K562 (cell line): Measurements from ENCODE around the gene KRT25. TPM values are rescaled to one million over a fixed set of nuclear protein-coding genes. Genes with fewer than 3 reads are reported as not detected.

Experiments used
- ATAC-seq: fragments of 200-7000 bp; cut with Tn5 transposase; 3 replicates; pipeline ENCODE4 v1.9.1; 2020; ENCODE audit warnings: moderate library complexity
- BruUV-seq: library from RNA; stranded (reverse); fragments of 400-500 nt; replicated peaks from 2 replicates; lab custom pipeline; 2021; lab: Mats Ljungman, UMichigan
- CTCF ChIA-PET: fragments of 300-600 bp; formaldehyde crosslinking; extraction: SDS; loops from one replicate; lab custom pipeline; 2021; ENCODE audit warnings: low intra/inter-chr PET ratio; lab: Yijun Ruan, JAX
- POLR2A ChIA-PET: fragments of 300-600, 350-650 bp; sonication (Branson Sonifier 250); formaldehyde crosslinking; extraction: SDS; loops from one replicate; lab custom pipeline; 2021; ENCODE audit warnings: antibody characterized with exemption, inconsistent platforms; lab: Yijun Ruan, JAX
- DNase-seq, 4 experiments: peaks; one replicate each; pipeline versions ENCODE4 v3.0.0 to v3.0.0-alpha.2; 2011 to 2018; ENCODE audit warnings: low spot score in 3 of 4, mixed read lengths in 3 of 4; ENCODE audit errors: extremely low read depth in 1 of 4
- FAIRE-seq: peaks from 2 replicates; lab custom pipeline; 2011; peaks lifted over from hg19 to GRCh38; lab: Jason Lieb, UNC
- H2AFZ ChIP-seq: 2 replicates; pipeline ENCODE4 v1.6.0; 2011; ENCODE audit warnings: low read depth, low read length, control low read depth, inconsistent platforms
- H3K27ac ChIP-seq: fragments of 200-600 bp; 3 replicates; pipeline ENCODE4 v1.8.0; 2011; ENCODE audit warnings: low read depth, mild to moderate bottlenecking, control low read depth, inconsistent platforms, low read length, moderate library complexity, mixed read lengths; ENCODE audit errors: extremely low read depth
- H3K27me3 ChIP-seq, 2 experiments: fragments of 300-600 bp in 1 of 2; 2 replicates in 1 of 2; 3 replicates in 1 of 2; pipeline versions ENCODE4 v1.6.0 to v1.8.0; 2011; ENCODE audit warnings: inconsistent platforms in 2 of 2, low read length in 2 of 2, mild to moderate bottlenecking in 1 of 2, mixed read lengths in 1 of 2, moderate library complexity in 1 of 2; ENCODE audit not compliant: control insufficient read depth in 2 of 2, insufficient read depth in 2 of 2
- H3K36me3 ChIP-seq: fragments of 300-600 bp; 3 replicates; pipeline ENCODE4 v1.8.0; 2011; ENCODE audit warnings: mild to moderate bottlenecking, low read length, inconsistent platforms; ENCODE audit not compliant: control insufficient read depth, insufficient read depth
- H3K4me1 ChIP-seq, 2 experiments: fragments of 200-600 bp in 1 of 2; replicated peaks in 1 of 2; 2 replicates in 1 of 2; 3 replicates in 1 of 2; pipeline versions ENCODE4 v1.5.1 to v1.8.0; 2011; ENCODE audit warnings: inconsistent platforms in 2 of 2, low read length in 2 of 2, mild to moderate bottlenecking in 1 of 2, mixed read lengths in 1 of 2, moderate library complexity in 1 of 2; ENCODE audit not compliant: control insufficient read depth in 2 of 2, insufficient read depth in 2 of 2
- H3K4me2 ChIP-seq: 2 replicates; pipeline ENCODE4 v1.6.1; 2011; ENCODE audit warnings: low read length, control low read depth, inconsistent platforms, mixed read lengths; ENCODE audit not compliant: insufficient read depth
- H3K4me3 ChIP-seq: fragments of 200-600 bp; sonication (generic), shearing (Covaris generic); 2 replicates; pipeline ENCODE4 v1.5.1; 2016; ENCODE audit warnings: control low read depth, inconsistent platforms
- H3K79me2 ChIP-seq: fragments of 200-600 bp; 3 replicates; pipeline ENCODE4 v1.8.0; 2011; ENCODE audit warnings: low read length, inconsistent platforms; ENCODE audit not compliant: control insufficient read depth, insufficient read depth
- H3K9ac ChIP-seq, 2 experiments: 2 replicates each; pipeline versions ENCODE4 v1.6.0 to v1.6.1; 2011; ENCODE audit warnings: low read depth in 2 of 2, low read length in 2 of 2, control low read depth in 1 of 2, inconsistent platforms in 1 of 2, mild to moderate bottlenecking in 1 of 2, mixed read lengths in 1 of 2; ENCODE audit not compliant: insufficient read depth in 1 of 2
- H3K9me1 ChIP-seq: one replicate; pipeline ENCODE4 v1.6.0; 2011; ENCODE audit warnings: inconsistent platforms, mild to moderate bottlenecking, low read length, moderate library complexity; ENCODE audit not compliant: control insufficient read depth, insufficient read depth
- H3K9me3 ChIP-seq: replicated peaks from 2 replicates; pipeline ENCODE4 v1.5.1; 2011; ENCODE audit warnings: low read depth, low read length, inconsistent platforms; ENCODE audit not compliant: control insufficient read depth, insufficient read depth
- H4K20me1 ChIP-seq: replicated peaks from 2 replicates; pipeline ENCODE4 v1.6.1; 2011; ENCODE audit warnings: low read length, inconsistent platforms, mixed read lengths; ENCODE audit not compliant: control insufficient read depth, insufficient read depth
- ASH1L ChIP-seq: fragments of 450-650 bp; IDR thresholded peaks from 2 replicates; pipeline ENCODE4 v1.6.1; 2018; ENCODE audit warnings: borderline replicate concordance, mild to moderate bottlenecking, low read depth; ENCODE audit not compliant: partially characterized antibody
- CBX3 ChIP-seq, 2 experiments: IDR thresholded peaks; 1 replicate in 1 of 2; 2 replicates in 1 of 2; pipeline ENCODE4 v1.6.1; 2012; ENCODE audit warnings: inconsistent platforms in 2 of 2, low read length in 2 of 2, borderline replicate concordance in 1 of 2, control low read depth in 1 of 2
- GATAD2A ChIP-seq: fragments of 450-650 bp; IDR thresholded peaks from 2 replicates; pipeline ENCODE4 v1.6.1; 2017
- HLTF ChIP-seq: fragments of 450-650 bp; IDR thresholded peaks from 2 replicates; pipeline ENCODE4 v1.6.1; 2016
- KLF6 ChIP-seq: fragments of 250-450 bp; sonication (Bioruptor Pico); IDR thresholded peaks from 2 replicates; pipeline ENCODE4 v1.4.0; 2020; ENCODE audit warnings: mild to moderate bottlenecking, moderate library complexity, borderline replicate concordance
- POLR2A ChIP-seq: fragments of 450-650 bp; conservative IDR thresholded peaks from 2 replicates; pipeline ENCODE4 v1.6.1; 2016
- POLR2H ChIP-seq: IDR thresholded peaks from 2 replicates; pipeline ENCODE4 v1.6.1; 2016; ENCODE audit warnings: missing genetic modification characterization, low read depth, mild to moderate bottlenecking, control low read depth, missing compliant biosample characterization, moderate library complexity
- TAL1 ChIP-seq: fragments of 450-650 bp; IDR thresholded peaks from 2 replicates; pipeline ENCODE4 v1.6.1; 2016; ENCODE audit warnings: mild to moderate bottlenecking
- TRIM28 ChIP-seq: fragments of 450-650 bp; IDR thresholded peaks from 2 replicates; pipeline ENCODE4 v1.6.1; 2017
- ZBTB26 ChIP-seq: fragments of 450-650 bp; formaldehyde crosslinking; IDR thresholded peaks from 2 replicates; pipeline ENCODE4 v1.4.0; 2022; ENCODE audit warnings: missing genetic modification characterization
- ZNF280A ChIP-seq: fragments of 450-650 bp; IDR thresholded peaks from 2 replicates; pipeline ENCODE4 v1.6.1; 2018; ENCODE audit warnings: mild to moderate bottlenecking, low read depth; ENCODE audit not compliant: partially characterized antibody
- ZNF324 ChIP-seq: fragments of 250-450 bp; sonication (Bioruptor Pico); IDR thresholded peaks from 2 replicates; pipeline ENCODE4 v1.4.0; 2020; ENCODE audit warnings: mild to moderate bottlenecking
- ZNF764 ChIP-seq: fragments of 250-450 bp; sonication (Bioruptor Pico); IDR thresholded peaks from 2 replicates; pipeline ENCODE4 v1.4.0; 2020; ENCODE audit warnings: low read depth, mild to moderate bottlenecking, moderate library complexity
- ZNF79 ChIP-seq: fragments of 250-450 bp; sonication (Bioruptor Pico); IDR thresholded peaks from 2 replicates; pipeline ENCODE4 v1.4.0; 2020; ENCODE audit warnings: low read depth, mild to moderate bottlenecking, moderate library complexity
- WGBS: fragments of 100-300 bp; shearing (Covaris generic); methylation state at CpG from one replicate; pipeline ENCODE4 v1.1.6; 2016; ENCODE audit warnings: low coverage, mixed read lengths; ENCODE audit not compliant: insufficient coverage; ENCODE audit errors: missing lambda C conversion rate; 5-methylcytosine and 5-hydroxymethylcytosine counted together
- in situ Hi-C: fragments of 300-500 bp; cut with MboI; formaldehyde crosslinking; loops from 4 replicates; pipeline ENCODE4 v1.15.0; 2018; ENCODE audit warnings: inconsistent platforms, mixed read lengths
- intact Hi-C: fragments of 100-400 bp; cut with micrococcal nuclease; formaldehyde crosslinking; loops from 2 replicates; pipeline ENCODE4 v1.14.2; 2022
- polyA plus RNA-seq, 8 experiments: library from polyadenylated mRNA; depleted of rRNA in 4 of 8; stranded (reverse) in 5 of 8; unstranded in 3 of 8; fragments of >200 nt; fragmentation: Nextera tagmentation in 2 of 8; fragmentation: Illumina TruSeq in 1 of 8; extraction: Ambion mirVana in 2 of 8; extraction: Trizol in 1 of 8; gene quantifications; 2 replicates each; pipeline versions ENCODE4 v1.2.1 to v1.2.3, GENCODE V29; 2011 to 2014; ENCODE audit warnings: inconsistent platforms in 1 of 8, missing spikeins in 1 of 8
- total RNA-seq, 7 experiments: library from RNA; depleted of rRNA in 6 of 7; stranded (reverse); fragments of >200 nt in 6 of 7; fragmentation: Illumina TruSeq in 2 of 7; extraction: Trizol in 2 of 7; gene quantifications; 2 replicates each; pipeline versions ENCODE4 v1.2.1 to v1.2.3, GENCODE V29; 2011 to 2021; ENCODE audit warnings: low replicate concordance in 1 of 7

Gene KRT25
- total and polyA plus RNA-seq, 9 of the 15 experiments (the other 6 are each of a cell fraction or from before 2014, with no cell fraction given), result not detected

GRCh38 chr17:40763752-40764151 lies 8.6 kb upstream of the KRT25 start (continued):
- peak; percentile 70 for TF ChIP-seq ZNF280A

- no peak overlapping the region for H3K4me2 ChIP-seq
- H3K4me1 ChIP-seq, result no peaks in the 10 kb centered on the region
- H3K9ac ChIP-seq, result no peak overlapping the region
- no peaks in the 10 kb centered on the region; the same call in 1 of the 2 replicates for H3K9me3 ChIP-seq
- H4K20me1 ChIP-seq, result no peaks in the 10 kb centered on the region
- no peak overlapping the region for H3K27ac ChIP-seq
- no peak overlapping the region for H3K4me3 ChIP-seq
- no peak for DNase-seq
- ChIA-PET CTCF (no interaction called here), POLR2A (interaction anchor here (1.6 kb wide), 1 partner anchor 17 kb away, joined by 3 read pairs; no protein-coding TSS in a partner anchor)
- intact Hi-C loops (no loop called here), in situ Hi-C loops (no loop called here)
- no peaks in the 10 kb centered on the region for H3K79me2 ChIP-seq
- H3K9me1 ChIP-seq, result no peaks in the 10 kb centered on the region
- TF ChIP-seq ZNF324 (no peak), POLR2H (no peak), ZNF280A (peak; percentile 90), TRIM28 (peak; percentile 88), KLF6 (CRISPR knock-in tag) (no peak), TAL1 (no peak), ZBTB26 (CRISPR knock-in tag) (no peak), HLTF (peak; percentile 95), ZNF764 (CRISPR knock-in tag) (no peak), POLR2A (no peak), ZNF79 (CRISPR knock-in tag) (no peak), CBX3 (IDR thresholded peaks at IDR 0.05; ENCODE audit: borderline replicate concordance in 1 of 2, low read length in 2 of 2) (peak in 1 of 2 experiments; percentile 65; a peak in 1 of 3 replicates), GATAD2A (no peak), ASH1L (no peak)
- no peak for ATAC-seq
- no peaks in the 10 kb centered on the region for H3K36me3 ChIP-seq
- H3K27me3 ChIP-seq, result no peaks in the 10 kb centered on the region
- BruUV-seq, result no TSS peak
- H2AFZ ChIP-seq, result no peak overlapping the region
- FAIRE-seq, result no peak
- 0% methylated on average over 1 of the region's 1 CpG for WGBS
Measured at GRCh38 chr17:40760105-40761016, 5.2 kb upstream of the KRT25 start.
